Measurements from ENCODE around the gene VAMP7.

DNA sequence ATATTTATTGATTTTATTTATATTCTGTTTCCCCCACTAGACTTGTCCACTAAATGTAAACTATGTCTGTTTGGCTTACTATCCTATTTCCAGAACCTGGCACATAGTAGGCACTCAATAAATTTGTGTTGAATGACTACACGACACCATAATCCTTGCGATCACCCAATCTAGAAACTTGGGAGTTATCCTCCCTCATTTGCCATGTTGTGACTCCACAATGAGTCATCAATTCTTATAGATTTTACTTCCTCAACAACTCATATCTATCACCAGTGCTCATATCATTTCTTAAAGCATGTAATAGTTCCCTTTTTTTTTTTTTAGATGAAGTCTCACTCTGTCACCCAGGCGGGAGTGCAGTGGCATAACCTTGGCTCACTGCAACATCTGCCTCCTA, 39.9 kb upstream of the VAMP7 start:
- TF ChIP-seq, protein P1, sequence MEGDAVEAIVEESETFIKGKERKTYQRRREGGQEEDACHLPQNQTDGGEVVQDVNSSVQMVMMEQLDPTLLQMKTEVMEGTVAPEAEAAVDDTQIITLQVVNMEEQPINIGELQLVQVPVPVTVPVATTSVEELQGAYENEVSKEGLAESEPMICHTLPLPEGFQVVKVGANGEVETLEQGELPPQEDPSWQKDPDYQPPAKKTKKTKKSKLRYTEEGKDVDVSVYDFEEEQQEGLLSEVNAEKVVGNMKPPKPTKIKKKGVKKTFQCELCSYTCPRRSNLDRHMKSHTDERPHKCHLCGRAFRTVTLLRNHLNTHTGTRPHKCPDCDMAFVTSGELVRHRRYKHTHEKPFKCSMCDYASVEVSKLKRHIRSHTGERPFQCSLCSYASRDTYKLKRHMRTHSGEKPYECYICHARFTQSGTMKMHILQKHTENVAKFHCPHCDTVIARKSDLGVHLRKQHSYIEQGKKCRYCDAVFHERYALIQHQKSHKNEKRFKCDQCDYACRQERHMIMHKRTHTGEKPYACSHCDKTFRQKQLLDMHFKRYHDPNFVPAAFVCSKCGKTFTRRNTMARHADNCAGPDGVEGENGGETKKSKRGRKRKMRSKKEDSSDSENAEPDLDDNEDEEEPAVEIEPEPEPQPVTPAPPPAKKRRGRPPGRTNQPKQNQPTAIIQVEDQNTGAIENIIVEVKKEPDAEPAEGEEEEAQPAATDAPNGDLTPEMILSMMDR (IDR thresholded peaks at IDR 0.05 in 8 of 11, conservative IDR thresholded peaks at IDR 0.05 in 3 of 11) = no peak
- no peak for TF ChIP-seq POLR2AphosphoS5 (IDR thresholded peaks at IDR 0.05)

All from spleen (tissue), 7 donors.